GM12872 (cell line): ENCODE results near the gene DHX57.

ENCODE experiments used
- TF ChIP-seq, protein P1 (sequence below): IDR thresholded peaks from 3 replicates; pipeline ENCODE4 v1.5.1; 2011; ENCODE audit warnings: low read depth, mild to moderate bottlenecking, low read length, moderate library complexity; ENCODE audit not compliant: insufficient read depth

DHX57 gene, protein sequence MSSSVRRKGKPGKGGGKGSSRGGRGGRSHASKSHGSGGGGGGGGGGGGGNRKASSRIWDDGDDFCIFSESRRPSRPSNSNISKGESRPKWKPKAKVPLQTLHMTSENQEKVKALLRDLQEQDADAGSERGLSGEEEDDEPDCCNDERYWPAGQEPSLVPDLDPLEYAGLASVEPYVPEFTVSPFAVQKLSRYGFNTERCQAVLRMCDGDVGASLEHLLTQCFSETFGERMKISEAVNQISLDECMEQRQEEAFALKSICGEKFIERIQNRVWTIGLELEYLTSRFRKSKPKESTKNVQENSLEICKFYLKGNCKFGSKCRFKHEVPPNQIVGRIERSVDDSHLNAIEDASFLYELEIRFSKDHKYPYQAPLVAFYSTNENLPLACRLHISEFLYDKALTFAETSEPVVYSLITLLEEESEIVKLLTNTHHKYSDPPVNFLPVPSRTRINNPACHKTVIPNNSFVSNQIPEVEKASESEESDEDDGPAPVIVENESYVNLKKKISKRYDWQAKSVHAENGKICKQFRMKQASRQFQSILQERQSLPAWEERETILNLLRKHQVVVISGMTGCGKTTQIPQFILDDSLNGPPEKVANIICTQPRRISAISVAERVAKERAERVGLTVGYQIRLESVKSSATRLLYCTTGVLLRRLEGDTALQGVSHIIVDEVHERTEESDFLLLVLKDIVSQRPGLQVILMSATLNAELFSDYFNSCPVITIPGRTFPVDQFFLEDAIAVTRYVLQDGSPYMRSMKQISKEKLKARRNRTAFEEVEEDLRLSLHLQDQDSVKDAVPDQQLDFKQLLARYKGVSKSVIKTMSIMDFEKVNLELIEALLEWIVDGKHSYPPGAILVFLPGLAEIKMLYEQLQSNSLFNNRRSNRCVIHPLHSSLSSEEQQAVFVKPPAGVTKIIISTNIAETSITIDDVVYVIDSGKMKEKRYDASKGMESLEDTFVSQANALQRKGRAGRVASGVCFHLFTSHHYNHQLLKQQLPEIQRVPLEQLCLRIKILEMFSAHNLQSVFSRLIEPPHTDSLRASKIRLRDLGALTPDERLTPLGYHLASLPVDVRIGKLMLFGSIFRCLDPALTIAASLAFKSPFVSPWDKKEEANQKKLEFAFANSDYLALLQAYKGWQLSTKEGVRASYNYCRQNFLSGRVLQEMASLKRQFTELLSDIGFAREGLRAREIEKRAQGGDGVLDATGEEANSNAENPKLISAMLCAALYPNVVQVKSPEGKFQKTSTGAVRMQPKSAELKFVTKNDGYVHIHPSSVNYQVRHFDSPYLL (N-terminal part only)

GRCh38 chr2:38875576-38876367 lies at the start of gene DHX57, which contains the start of gene MORN2:
DHX57 (minus strand) TSS chr2:38875934; CDS start chr2:38868405, 7,529 bp downstream.
MORN2 (plus strand) TSS chr2:38875976.
- TF ChIP-seq, protein P1, sequence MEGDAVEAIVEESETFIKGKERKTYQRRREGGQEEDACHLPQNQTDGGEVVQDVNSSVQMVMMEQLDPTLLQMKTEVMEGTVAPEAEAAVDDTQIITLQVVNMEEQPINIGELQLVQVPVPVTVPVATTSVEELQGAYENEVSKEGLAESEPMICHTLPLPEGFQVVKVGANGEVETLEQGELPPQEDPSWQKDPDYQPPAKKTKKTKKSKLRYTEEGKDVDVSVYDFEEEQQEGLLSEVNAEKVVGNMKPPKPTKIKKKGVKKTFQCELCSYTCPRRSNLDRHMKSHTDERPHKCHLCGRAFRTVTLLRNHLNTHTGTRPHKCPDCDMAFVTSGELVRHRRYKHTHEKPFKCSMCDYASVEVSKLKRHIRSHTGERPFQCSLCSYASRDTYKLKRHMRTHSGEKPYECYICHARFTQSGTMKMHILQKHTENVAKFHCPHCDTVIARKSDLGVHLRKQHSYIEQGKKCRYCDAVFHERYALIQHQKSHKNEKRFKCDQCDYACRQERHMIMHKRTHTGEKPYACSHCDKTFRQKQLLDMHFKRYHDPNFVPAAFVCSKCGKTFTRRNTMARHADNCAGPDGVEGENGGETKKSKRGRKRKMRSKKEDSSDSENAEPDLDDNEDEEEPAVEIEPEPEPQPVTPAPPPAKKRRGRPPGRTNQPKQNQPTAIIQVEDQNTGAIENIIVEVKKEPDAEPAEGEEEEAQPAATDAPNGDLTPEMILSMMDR, result no peak

GRCh38 chr2:38922902-38923301 lies 47.2 kb upstream of the DHX57 start:
- TF ChIP-seq, protein P1, result no peak

DNA sequence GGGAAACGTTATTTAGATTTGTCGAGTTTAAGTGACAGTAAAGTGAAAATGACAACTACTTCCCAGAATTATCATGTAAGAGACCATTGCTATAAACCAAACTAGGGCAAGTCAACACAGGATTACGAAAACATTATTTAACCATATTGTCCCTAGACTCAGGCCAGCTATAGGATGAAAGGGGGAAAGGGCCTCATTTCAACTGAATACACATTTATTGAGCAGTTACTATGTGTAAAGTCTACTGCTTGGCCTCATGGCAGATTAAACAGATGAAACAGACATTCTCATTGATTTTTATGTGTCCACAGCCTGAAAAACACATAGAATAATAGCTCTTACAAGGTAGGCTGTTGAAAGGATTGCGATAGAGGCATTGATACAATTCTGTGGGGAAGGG lies 46.7 kb upstream of the DHX57 start:
- TF ChIP-seq, protein P1, result no peak

DNA sequence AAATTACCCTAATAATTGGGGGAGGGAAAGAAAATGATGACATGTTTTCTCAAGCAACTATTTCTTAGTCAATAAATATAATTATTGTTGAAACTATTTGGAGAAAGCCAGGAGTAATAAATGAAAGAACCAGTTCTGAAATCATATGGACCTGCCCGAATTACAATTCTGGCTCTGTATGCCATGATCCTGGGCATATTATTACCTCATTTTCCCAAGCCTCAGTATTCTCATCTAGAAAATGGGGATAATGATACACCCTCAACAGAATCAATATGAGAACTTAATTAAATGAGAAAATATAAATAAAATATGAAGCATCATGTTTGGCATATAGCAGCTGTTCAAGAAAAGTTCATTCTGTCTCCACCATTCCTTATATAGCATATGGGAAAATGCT lies 36.9 kb upstream of the DHX57 start:
- TF ChIP-seq, protein P1, result no peak

DNA sequence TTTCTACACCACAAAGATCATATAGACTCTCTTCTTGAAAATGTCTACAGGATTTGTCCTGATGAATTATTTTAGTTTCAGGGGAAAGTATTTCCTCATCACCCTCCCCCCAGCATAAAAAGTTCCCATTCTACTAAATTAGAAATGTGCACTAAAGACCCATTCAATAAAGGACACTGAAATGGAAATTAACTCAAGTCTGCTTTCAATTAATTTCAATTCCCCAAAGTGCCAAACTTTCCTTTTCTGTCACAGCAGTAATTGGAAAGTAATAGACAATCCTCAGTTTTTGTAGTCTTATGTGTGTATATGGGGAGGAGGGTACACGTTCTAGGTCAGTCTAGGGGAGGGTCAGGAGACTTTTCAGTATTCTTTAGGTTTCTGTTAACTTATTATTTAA lies 35.5 kb upstream of the DHX57 start:
- TF ChIP-seq, protein P1, result no peak

GRCh38 chr2:38909872-38910271 lies 34.1 kb upstream of the DHX57 start:
- TF ChIP-seq, protein P1, result no peak
